ENCODE data around the gene OR10H3.

DNA sequence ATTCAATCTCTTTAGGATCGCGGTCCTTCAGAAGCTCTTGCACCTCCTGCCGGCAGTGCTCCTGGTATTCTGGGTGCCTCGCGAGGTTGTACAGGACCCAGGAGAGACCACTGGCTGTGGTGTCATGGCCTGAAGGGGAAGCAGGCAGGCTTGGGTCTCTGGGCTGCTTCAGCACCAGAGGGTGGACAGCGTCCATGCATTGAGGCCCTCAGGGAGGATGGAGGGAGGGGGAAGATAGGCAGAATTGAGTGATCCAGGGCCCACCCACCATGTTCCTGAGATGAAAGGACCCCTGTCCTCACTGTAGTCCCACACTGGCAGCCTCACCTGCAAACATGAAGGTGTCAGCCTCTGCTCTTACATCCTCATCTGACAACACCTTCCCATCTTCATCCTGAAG is 31.8 kb downstream of the OR10H3 start:
- TF ChIP-seq POLR2A (IDR thresholded peaks at IDR 0.05) = no peak
- TF ChIP-seq, protein P1, sequence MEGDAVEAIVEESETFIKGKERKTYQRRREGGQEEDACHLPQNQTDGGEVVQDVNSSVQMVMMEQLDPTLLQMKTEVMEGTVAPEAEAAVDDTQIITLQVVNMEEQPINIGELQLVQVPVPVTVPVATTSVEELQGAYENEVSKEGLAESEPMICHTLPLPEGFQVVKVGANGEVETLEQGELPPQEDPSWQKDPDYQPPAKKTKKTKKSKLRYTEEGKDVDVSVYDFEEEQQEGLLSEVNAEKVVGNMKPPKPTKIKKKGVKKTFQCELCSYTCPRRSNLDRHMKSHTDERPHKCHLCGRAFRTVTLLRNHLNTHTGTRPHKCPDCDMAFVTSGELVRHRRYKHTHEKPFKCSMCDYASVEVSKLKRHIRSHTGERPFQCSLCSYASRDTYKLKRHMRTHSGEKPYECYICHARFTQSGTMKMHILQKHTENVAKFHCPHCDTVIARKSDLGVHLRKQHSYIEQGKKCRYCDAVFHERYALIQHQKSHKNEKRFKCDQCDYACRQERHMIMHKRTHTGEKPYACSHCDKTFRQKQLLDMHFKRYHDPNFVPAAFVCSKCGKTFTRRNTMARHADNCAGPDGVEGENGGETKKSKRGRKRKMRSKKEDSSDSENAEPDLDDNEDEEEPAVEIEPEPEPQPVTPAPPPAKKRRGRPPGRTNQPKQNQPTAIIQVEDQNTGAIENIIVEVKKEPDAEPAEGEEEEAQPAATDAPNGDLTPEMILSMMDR (IDR thresholded peaks at IDR 0.05) = no peak

Data from lower leg skin (tissue), 3 donors.